GM12892 (cell line): ENCODE measurements around the gene BRINP2.

Source experiments
- POLR2A ChIP-seq: IDR thresholded peaks from 2 replicates; pipeline ENCODE4 v1.6.1; 2011; ENCODE audit warnings: low read depth, low read length, control low read depth
- POLR2AphosphoS5 ChIP-seq: IDR thresholded peaks from 2 replicates; pipeline ENCODE4 v1.6.1; 2011; ENCODE audit warnings: low read depth, low read length, control low read depth
- TAF1 ChIP-seq: IDR thresholded peaks from 2 replicates; pipeline ENCODE4 v1.6.1; 2011; ENCODE audit warnings: low read depth, mild to moderate bottlenecking, control low read depth, low read length, borderline replicate concordance

- TF ChIP-seq POLR2AphosphoS5: no peak
- TF ChIP-seq POLR2A: no peak
- TF ChIP-seq TAF1: no peak
Observed at GRCh38 chr1:177239792-177240191, 69.0 kb downstream of the BRINP2 start.
